NT2/D1 (cell line): ENCODE data around the gene ANKRD13A.

Source experiments
- SUZ12 ChIP-seq: IDR thresholded peaks from 2 replicates; pipeline ENCODE4 v1.6.1; 2011; ENCODE audit not compliant: insufficient read length, insufficient read depth; ENCODE audit errors: extremely low read depth
- YY1 ChIP-seq: IDR thresholded peaks from 2 replicates; pipeline ENCODE4 v1.6.1; 2011; ENCODE audit not compliant: insufficient read length, insufficient read depth
- ZNF274 ChIP-seq: IDR thresholded peaks from 2 replicates; pipeline ENCODE4 v1.6.1; 2011; ENCODE audit warnings: mild to moderate bottlenecking, low read depth, low read length

- TF ChIP-seq ZNF274 (no peak), SUZ12 (no peak), YY1 (no peak)
Observed at GRCh38 chr12:109950625-109951024, 48.6 kb upstream of the ANKRD13A start.
